B cell (primary cell): ENCODE results near the gene ZNRF2.

ENCODE experiments used
- EZH2 ChIP-seq: IDR thresholded peaks from 2 replicates; pipeline ENCODE4 v1.6.1; 2012; ENCODE audit warnings: borderline replicate concordance, low read depth, mild to moderate bottlenecking, moderate library complexity, low read length; ENCODE audit not compliant: insufficient read depth, poor library complexity, severe bottlenecking
- TF ChIP-seq, protein P1 (sequence below): fragments of 200-600 bp; IDR thresholded peaks from one replicate; pipeline ENCODE4 v1.8.0; 2022; ENCODE audit warnings: antibody characterized with exemption, mild to moderate bottlenecking

DNA sequence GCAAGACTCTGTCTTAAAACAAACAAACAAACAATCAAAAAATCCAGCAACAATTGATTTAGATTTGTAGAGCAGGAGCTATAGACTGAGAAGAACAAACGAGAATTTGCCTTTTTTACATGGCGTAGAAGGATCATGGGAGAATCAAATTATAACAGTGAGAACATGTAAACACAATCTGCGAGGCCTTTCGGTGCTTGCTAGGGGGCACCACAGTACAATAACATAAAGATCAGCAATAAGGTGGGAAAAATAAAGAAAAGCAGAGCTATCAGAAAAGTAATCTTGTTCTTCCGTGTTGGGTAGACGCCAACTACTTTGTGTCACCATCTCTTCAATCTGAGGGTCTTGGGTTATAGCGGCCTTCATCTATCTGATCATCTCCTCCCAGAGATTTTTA, 112.0 kb downstream of the ZNRF2 start:
- TF ChIP-seq, protein P1, sequence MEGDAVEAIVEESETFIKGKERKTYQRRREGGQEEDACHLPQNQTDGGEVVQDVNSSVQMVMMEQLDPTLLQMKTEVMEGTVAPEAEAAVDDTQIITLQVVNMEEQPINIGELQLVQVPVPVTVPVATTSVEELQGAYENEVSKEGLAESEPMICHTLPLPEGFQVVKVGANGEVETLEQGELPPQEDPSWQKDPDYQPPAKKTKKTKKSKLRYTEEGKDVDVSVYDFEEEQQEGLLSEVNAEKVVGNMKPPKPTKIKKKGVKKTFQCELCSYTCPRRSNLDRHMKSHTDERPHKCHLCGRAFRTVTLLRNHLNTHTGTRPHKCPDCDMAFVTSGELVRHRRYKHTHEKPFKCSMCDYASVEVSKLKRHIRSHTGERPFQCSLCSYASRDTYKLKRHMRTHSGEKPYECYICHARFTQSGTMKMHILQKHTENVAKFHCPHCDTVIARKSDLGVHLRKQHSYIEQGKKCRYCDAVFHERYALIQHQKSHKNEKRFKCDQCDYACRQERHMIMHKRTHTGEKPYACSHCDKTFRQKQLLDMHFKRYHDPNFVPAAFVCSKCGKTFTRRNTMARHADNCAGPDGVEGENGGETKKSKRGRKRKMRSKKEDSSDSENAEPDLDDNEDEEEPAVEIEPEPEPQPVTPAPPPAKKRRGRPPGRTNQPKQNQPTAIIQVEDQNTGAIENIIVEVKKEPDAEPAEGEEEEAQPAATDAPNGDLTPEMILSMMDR = no peak
- TF ChIP-seq EZH2 = no peak
